GM21515 (cell line): ENCODE results near the gene CALU.

Source experiments
- ATAC-seq: cut with Tn5 transposase; IDR thresholded peaks from one replicate; pipeline ENCODE4 v1.9.1; 2021; ENCODE audit not compliant: unreplicated experiment

The CALU gene

GRCh38 chr7:128809363-128809762, 70.2 kb downstream of the CALU start:
- no peak for ATAC-seq

GRCh38 chr7:128810473-128810872, 71.3 kb downstream of the CALU start:
- ATAC-seq: no peak

- no peak for ATAC-seq
These were observed 71.8 kb downstream of the CALU start for GRCh38 chr7:128810997-128811396.

GRCh38 chr7:128811631-128812430, 72.7 kb downstream of the CALU start:
- ATAC-seq: no peak

GRCh38 chr7:128812514-128813168, 73.5 kb downstream of the CALU start:
- ATAC-seq: no peak

GRCh38 chr7:128814499-128814898, 75.3 kb downstream of the CALU start:
- ATAC-seq: no peak

GRCh38 chr7:128815289-128815942, 76.3 kb downstream of the CALU start:
- ATAC-seq: no peak

- no peak for ATAC-seq
These were observed 79.5 kb downstream of the CALU start for GRCh38 chr7:128818694-128819093.
